ENCODE results near the gene MAMDC4.

MAMDC4 gene

DNA sequence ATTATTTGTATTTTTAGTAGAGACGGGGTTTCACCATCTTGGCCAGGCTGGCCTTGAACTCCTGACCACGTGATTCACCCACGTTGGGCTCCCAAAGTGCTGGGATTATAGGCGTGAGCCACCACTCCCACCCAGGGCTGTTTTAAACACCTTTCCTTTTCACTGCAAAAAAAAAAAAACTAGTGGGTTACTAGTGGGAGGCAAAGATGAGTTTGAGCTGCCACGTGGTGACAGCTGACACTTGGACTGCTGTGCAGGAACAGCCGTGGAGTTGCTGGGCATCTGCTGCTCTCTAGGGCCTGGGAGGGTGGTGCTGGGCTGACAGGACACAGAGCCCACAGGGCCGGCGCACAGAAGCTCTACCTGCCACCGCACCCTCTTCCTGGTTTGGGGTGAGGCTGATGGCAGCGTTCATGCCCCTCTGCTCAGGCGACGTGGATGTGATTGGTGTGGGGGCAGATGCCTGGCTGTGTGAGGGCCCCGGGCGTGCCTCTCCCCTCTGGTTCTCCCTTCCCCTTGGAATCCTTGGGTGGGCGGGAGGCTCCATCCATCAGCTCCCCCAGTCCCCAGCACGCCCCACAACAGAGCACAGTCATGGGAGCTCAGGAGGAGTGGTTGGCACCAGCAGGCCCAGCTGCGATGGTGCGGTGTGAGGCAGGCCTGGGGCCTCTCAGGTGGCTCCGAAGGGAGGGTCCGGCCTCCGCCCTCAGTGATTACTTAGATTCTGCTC is 27.5 kb upstream of the MAMDC4 start:
- Histone ChIP-seq H3K4me1 (ENCODE audit: control insufficient read depth in 1 of 2, insufficient read depth in 2 of 2, low read length in 2 of 2) (peaks cover 10 to 13% of the 10 kb centered on the region in 2 experiments), H2AK5ac (ENCODE audit: low read length) (no peak overlapping the region), H3K79me2 (ENCODE audit: control insufficient read depth, insufficient read depth, low read length, poor library complexity) (peaks cover 7% of the 10 kb centered on the region), H3K23ac (ENCODE audit: low read length) (no peak overlapping the region), H3K18ac (ENCODE audit: low read length) (no peak overlapping the region), H3K79me1 (ENCODE audit: low read length) (peaks cover 3% of the 10 kb centered on the region), H2AFZ (ENCODE audit: insufficient read depth, low read length, poor library complexity) (no peak overlapping the region), H3K4me3 (ENCODE audit: low read depth, low read length) (no peak overlapping the region), H2BK12ac (ENCODE audit: low read length) (no peak overlapping the region), H3K4me2 (ENCODE audit: low read length) (no peak overlapping the region), H4K12ac (ENCODE audit: low read depth, low read length) (no peak overlapping the region), H2BK5ac (ENCODE audit: low read depth, low read length, poor library complexity) (no peak overlapping the region), H3K27ac (ENCODE audit: low read depth, low read length) (no peak overlapping the region), H3K4ac (ENCODE audit: low read depth, low read length) (no peak overlapping the region), H3K27me3 (ENCODE audit: insufficient read depth, low read length) (no peaks in the 10 kb centered on the region), H3K9me3 (ENCODE audit: insufficient read depth, low read depth, low read length) (no peaks in the 10 kb centered on the region), H3K36me3 (ENCODE audit: control insufficient read depth in 1 of 2, insufficient read depth in 2 of 2, low read length in 2 of 2) (peaks cover 61 to 63% of the 10 kb centered on the region in 2 experiments), H4K91ac (ENCODE audit: low read depth, low read length) (no peak overlapping the region), H2BK120ac (ENCODE audit: insufficient read depth, low read length, poor library complexity) (no peak overlapping the region), H3K9ac (ENCODE audit: low read length) (no peak overlapping the region), H4K8ac (ENCODE audit: low read depth, low read length) (no peak overlapping the region), H3K14ac (ENCODE audit: low read length) (no peak overlapping the region)
- whole genome bisulfite sequencing (ENCODE audit: extremely low coverage, insufficient coverage, insufficient read length) = no CpG with 5 or more reads among the region's 21 CpGs
- DNase-seq = no peak

DNA sequence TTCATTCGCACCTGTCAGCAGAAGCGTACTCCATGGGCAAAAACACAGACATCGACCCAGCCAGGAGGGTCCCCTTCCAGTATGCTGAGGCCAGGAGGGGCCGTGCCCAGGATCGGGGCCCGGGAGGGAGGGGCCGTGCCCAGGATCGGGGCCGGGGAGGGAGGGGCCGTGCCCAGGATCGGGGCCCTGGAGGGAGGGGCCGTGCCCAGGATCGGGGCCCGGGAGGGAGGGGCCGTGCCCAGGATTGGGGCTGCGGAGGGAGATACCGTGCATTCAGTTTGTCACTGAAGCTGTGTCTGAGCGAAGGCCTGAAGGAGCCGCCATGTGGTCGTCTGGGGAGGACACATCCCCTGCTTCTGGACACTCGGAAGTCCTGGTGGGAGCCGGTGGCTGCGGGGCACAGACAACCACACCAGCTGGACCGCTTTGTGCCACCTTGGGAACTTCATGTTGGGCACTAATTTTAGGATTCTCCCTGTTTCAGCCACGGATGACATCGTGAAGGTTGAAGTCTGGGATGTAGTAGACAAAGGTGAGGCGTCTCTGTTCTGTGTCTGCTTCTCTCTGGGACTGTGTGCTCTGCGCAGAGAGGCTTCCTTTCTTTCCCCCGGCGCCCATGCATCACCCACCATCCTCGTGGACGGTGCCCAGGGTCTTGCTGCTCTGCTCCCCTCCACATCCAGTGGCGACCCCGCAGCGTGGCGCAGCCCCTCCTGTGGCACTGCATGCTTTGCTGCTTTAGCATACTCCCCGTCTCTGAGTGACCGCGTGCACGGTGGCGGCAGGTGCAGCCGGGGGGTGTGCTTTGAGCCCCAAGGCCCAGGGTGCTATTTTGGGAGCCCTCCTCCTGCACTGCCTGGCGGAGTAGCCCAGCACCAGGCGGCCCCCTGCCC is 26.6 kb upstream of the MAMDC4 start:
- H2BK120ac ChIP-seq (ENCODE audit: insufficient read depth, low read length, poor library complexity) = no peak overlapping the region
- no peak overlapping the region for H3K27ac ChIP-seq (ENCODE audit: low read depth, low read length)
- no peak overlapping the region for H3K4me2 ChIP-seq (ENCODE audit: low read length)
- H3K79me2 ChIP-seq (ENCODE audit: control insufficient read depth, insufficient read depth, low read length, poor library complexity) = peaks cover 7% of the 10 kb centered on the region
- no peaks in the 10 kb centered on the region for H3K27me3 ChIP-seq (ENCODE audit: insufficient read depth, low read length)
- no peak overlapping the region for H3K9ac ChIP-seq (ENCODE audit: low read length)
- no peak overlapping the region for H2BK5ac ChIP-seq (ENCODE audit: low read depth, low read length, poor library complexity)
- H2BK12ac ChIP-seq (ENCODE audit: low read length) = no peak overlapping the region
- H3K18ac ChIP-seq (ENCODE audit: low read length) = no peak overlapping the region
- no peak overlapping the region for H4K12ac ChIP-seq (ENCODE audit: low read depth, low read length)
- no peak overlapping the region for H3K14ac ChIP-seq (ENCODE audit: low read length)
- H3K9me3 ChIP-seq (ENCODE audit: insufficient read depth, low read depth, low read length) = no peaks in the 10 kb centered on the region
- H3K23ac ChIP-seq (ENCODE audit: low read length) = no peak overlapping the region
- H3K4me1 ChIP-seq (ENCODE audit: control insufficient read depth in 1 of 2, insufficient read depth in 2 of 2, low read length in 2 of 2) = peaks cover 10 to 13% of the 10 kb centered on the region in 2 experiments
- H3K36me3 ChIP-seq (ENCODE audit: control insufficient read depth in 1 of 2, insufficient read depth in 2 of 2, low read length in 2 of 2) = peaks cover 70 to 72% of the 10 kb centered on the region in 2 experiments
- peaks cover 3% of the 10 kb centered on the region for H3K79me1 ChIP-seq (ENCODE audit: low read length)
- WGBS (ENCODE audit: extremely low coverage, insufficient coverage, insufficient read length) = no CpG with 5 or more reads among the region's 44 CpGs
- no peak overlapping the region for H4K8ac ChIP-seq (ENCODE audit: low read depth, low read length)
- H4K91ac ChIP-seq (ENCODE audit: low read depth, low read length) = no peak overlapping the region
- H2AK5ac ChIP-seq (ENCODE audit: low read length) = no peak overlapping the region
- H2AFZ ChIP-seq (ENCODE audit: insufficient read depth, low read length, poor library complexity) = no peak overlapping the region
- no peak for DNase-seq
- H3K4ac ChIP-seq (ENCODE audit: low read depth, low read length) = no peak overlapping the region
- H3K4me3 ChIP-seq (ENCODE audit: low read depth, low read length) = no peak overlapping the region

DNA sequence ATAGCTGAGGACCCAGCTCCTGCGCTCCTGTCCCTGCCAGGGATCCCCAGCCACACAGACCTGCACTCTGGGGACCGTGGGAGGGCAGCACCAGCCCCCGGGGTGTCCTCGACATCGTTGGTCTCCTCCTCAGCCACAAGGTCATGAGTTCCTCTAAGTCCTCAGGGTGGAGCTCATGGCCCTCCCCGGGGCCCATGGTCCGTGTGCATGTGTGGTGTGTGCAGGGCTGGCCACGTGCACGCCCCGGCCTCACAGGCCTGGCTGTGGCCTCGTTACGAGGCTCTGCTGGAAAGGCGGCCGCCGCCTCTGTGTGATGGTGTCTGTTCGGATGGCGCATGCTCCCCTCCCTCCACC is 26.0 kb upstream of the MAMDC4 start:
- H2BK120ac ChIP-seq (ENCODE audit: insufficient read depth, low read length, poor library complexity) = no peak overlapping the region
- no peak overlapping the region for H3K4me2 ChIP-seq (ENCODE audit: low read length)
- no peak overlapping the region for H3K14ac ChIP-seq (ENCODE audit: low read length)
- no peak overlapping the region for H3K4me3 ChIP-seq (ENCODE audit: low read depth, low read length)
- H3K36me3 ChIP-seq (ENCODE audit: control insufficient read depth in 1 of 2, insufficient read depth in 2 of 2, low read length in 2 of 2) = peaks cover 76 to 78% of the 10 kb centered on the region in 2 experiments
- H3K27me3 ChIP-seq (ENCODE audit: insufficient read depth, low read length) = no peaks in the 10 kb centered on the region
- no peak overlapping the region for H3K9ac ChIP-seq (ENCODE audit: low read length)
- peaks cover 6 to 8% of the 10 kb centered on the region in 2 experiments for H3K4me1 ChIP-seq (ENCODE audit: control insufficient read depth in 1 of 2, insufficient read depth in 2 of 2, low read length in 2 of 2)
- no peak overlapping the region for H3K27ac ChIP-seq (ENCODE audit: low read depth, low read length)
- H4K91ac ChIP-seq (ENCODE audit: low read depth, low read length) = no peak overlapping the region
- H2BK5ac ChIP-seq (ENCODE audit: low read depth, low read length, poor library complexity) = no peak overlapping the region
- H3K79me2 ChIP-seq (ENCODE audit: control insufficient read depth, insufficient read depth, low read length, poor library complexity) = peaks cover 5% of the 10 kb centered on the region
- H2BK12ac ChIP-seq (ENCODE audit: low read length) = no peak overlapping the region
- H4K8ac ChIP-seq (ENCODE audit: low read depth, low read length) = no peak overlapping the region
- H2AFZ ChIP-seq (ENCODE audit: insufficient read depth, low read length, poor library complexity) = no peak overlapping the region
- WGBS (ENCODE audit: extremely low coverage, insufficient coverage, insufficient read length) = no CpG with 5 or more reads among the region's 17 CpGs
- peaks cover 2% of the 10 kb centered on the region for H3K79me1 ChIP-seq (ENCODE audit: low read length)
- no peak overlapping the region for H3K23ac ChIP-seq (ENCODE audit: low read length)
- H3K9me3 ChIP-seq (ENCODE audit: insufficient read depth, low read depth, low read length) = no peaks in the 10 kb centered on the region
- no peak overlapping the region for H4K12ac ChIP-seq (ENCODE audit: low read depth, low read length)
- no peak overlapping the region for H3K18ac ChIP-seq (ENCODE audit: low read length)
- no peak for DNase-seq
- no peak overlapping the region for H2AK5ac ChIP-seq (ENCODE audit: low read length)
- no peak overlapping the region for H3K4ac ChIP-seq (ENCODE audit: low read depth, low read length)

DNA sequence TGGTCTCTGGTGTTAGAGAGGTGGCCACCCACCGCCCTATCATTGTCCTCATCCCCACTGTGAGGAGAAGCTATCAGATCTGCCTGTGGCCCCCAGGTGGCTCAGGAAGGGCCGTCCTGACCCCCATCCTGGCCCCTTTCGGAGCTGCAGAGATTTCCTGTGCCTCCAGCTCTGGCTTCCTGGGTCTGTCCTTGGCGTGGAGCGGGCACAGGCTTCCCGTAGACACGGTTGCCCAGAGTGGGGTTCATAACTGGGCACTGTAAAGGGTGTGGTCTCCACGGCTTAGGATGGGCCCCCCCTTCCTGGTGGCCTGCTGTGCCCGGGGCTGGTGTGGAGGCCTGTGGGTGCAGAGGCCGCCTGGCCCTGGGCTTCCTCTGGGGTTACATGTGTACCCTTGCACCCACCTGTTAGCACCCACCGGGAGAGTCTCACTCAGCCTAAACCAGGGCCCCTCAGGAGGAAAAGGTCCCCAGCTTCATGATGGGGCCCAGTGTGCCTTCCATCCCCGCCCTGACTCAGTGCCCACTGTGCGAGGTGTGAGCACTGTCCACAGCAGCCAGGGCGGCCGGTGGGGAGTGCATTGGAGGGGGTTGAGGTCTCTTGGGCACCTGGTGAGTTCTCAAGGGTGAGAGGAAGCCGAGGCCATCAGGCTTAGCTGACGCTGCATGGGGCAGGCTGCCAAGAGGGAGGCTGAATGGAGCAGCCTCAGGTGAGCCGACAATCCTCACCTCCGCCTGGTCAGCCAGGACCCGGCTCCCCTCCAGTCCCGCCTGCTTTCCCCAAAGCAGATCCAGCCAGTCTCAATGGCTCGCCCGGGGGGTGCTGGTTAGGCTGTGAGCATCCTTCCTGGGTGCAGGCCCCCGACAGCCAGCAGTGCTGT is 25.2 kb upstream of the MAMDC4 start:
- Histone ChIP-seq H3K9ac (ENCODE audit: low read length) (no peak overlapping the region), H4K8ac (ENCODE audit: low read depth, low read length) (no peak overlapping the region)

More for the DNA sequence above, 25.2 kb upstream of the MAMDC4 start:
- no peaks in the 10 kb centered on the region for H3K79me2 ChIP-seq (ENCODE audit: control insufficient read depth, insufficient read depth, low read length, poor library complexity)
- H2AFZ ChIP-seq (ENCODE audit: insufficient read depth, low read length, poor library complexity) = no peak overlapping the region
- no peak overlapping the region for H2AK5ac ChIP-seq (ENCODE audit: low read length)
- no peak overlapping the region for H3K14ac ChIP-seq (ENCODE audit: low read length)
- no peak overlapping the region for H3K18ac ChIP-seq (ENCODE audit: low read length)
- H2BK120ac ChIP-seq (ENCODE audit: insufficient read depth, low read length, poor library complexity) = no peak overlapping the region
- H3K27me3 ChIP-seq (ENCODE audit: insufficient read depth, low read length) = no peaks in the 10 kb centered on the region
- no peak overlapping the region for H3K4me2 ChIP-seq (ENCODE audit: low read length)
- no peak overlapping the region for H2BK12ac ChIP-seq (ENCODE audit: low read length)
- no peak overlapping the region for H2BK5ac ChIP-seq (ENCODE audit: low read depth, low read length, poor library complexity)
- H3K4me1 ChIP-seq (ENCODE audit: control insufficient read depth in 1 of 2, insufficient read depth in 2 of 2, low read length in 2 of 2) = no peaks in the 10 kb centered on the region
- no peak overlapping the region for H4K91ac ChIP-seq (ENCODE audit: low read depth, low read length)
- no peaks in the 10 kb centered on the region for H3K9me3 ChIP-seq (ENCODE audit: insufficient read depth, low read depth, low read length)
- no peaks in the 10 kb centered on the region for H3K79me1 ChIP-seq (ENCODE audit: low read length)
- H3K27ac ChIP-seq (ENCODE audit: low read depth, low read length) = no peak overlapping the region
- H4K12ac ChIP-seq (ENCODE audit: low read depth, low read length) = no peak overlapping the region
- H3K23ac ChIP-seq (ENCODE audit: low read length) = no peak overlapping the region
- H3K4ac ChIP-seq (ENCODE audit: low read depth, low read length) = no peak overlapping the region
- H3K36me3 ChIP-seq (ENCODE audit: control insufficient read depth in 1 of 2, insufficient read depth in 2 of 2, low read length in 2 of 2) = peaks cover 84 to 86% of the 10 kb centered on the region in 2 experiments
- no peak overlapping the region for H3K4me3 ChIP-seq (ENCODE audit: low read depth, low read length)
- DNase-seq = no peak
- WGBS (ENCODE audit: extremely low coverage, insufficient coverage, insufficient read length) = no CpG with 5 or more reads among the region's 24 CpGs

Measured in trophoblast cell (in vitro differentiated cells and primary cell).